Chondrocyte (in vitro differentiated cells): ENCODE measurements around the gene P3H3. TPM values are rescaled to one million over a fixed set of nuclear protein-coding genes. Genes with fewer than 3 reads are reported as not detected.

Experiments
- DNase-seq: peaks from one replicate; pipeline ENCODE4 v3.0.0; 2021; ENCODE audit warnings: mixed read lengths, low spot score
- H3K27ac Mint-ChIP-seq: one replicate; pipeline ENCODE4 v1.8.0; 2021; ENCODE audit warnings: mild to moderate bottlenecking, moderate library complexity, mixed read lengths; ENCODE audit not compliant: unreplicated experiment
- H3K27me3 Mint-ChIP-seq: 2 replicates; pipeline ENCODE4 v1.8.0; 2021; ENCODE audit warnings: low read depth, mixed read lengths
- H3K36me3 Mint-ChIP-seq: 2 replicates; pipeline ENCODE4 v1.8.0; 2021; ENCODE audit warnings: low read depth, mixed read lengths
- H3K4me1 Mint-ChIP-seq: 2 replicates; pipeline ENCODE4 v1.8.0; 2021; ENCODE audit warnings: low read depth, mild to moderate bottlenecking, mixed read lengths
- H3K4me3 Mint-ChIP-seq: one replicate; pipeline ENCODE4 v1.8.0; 2021; ENCODE audit warnings: mild to moderate bottlenecking, moderate library complexity, mixed read lengths; ENCODE audit not compliant: unreplicated experiment
- H3K9me3 Mint-ChIP-seq: 2 replicates; pipeline ENCODE4 v1.8.0; 2021; ENCODE audit warnings: low read depth, mixed read lengths
- CTCF ChIP-seq: fragments of 200-600 bp; sonication (generic); IDR thresholded peaks from 2 replicates; pipeline ENCODE4 v1.5.0; 2021; ENCODE audit warnings: antibody characterized with exemption, mild to moderate bottlenecking, moderate library complexity
- total RNA-seq: library from RNA; stranded (reverse); gene quantifications from 3 replicates; pipeline ENCODE4 v1.2.1, GENCODE V29; 2021

P3H3 gene
- total RNA-seq, 1 donor from 2014 or later, result 114 TPM

GRCh38 chr12:6809056-6809455 is 19.2 kb upstream of the P3H3 start:
- Mint-ChIP-seq H3K4me1 (no peaks in the 10 kb centered on the region), H3K27me3 (no peaks in the 10 kb centered on the region), H3K27ac (no peak overlapping the region), H3K9me3 (peaks cover 2% of the 10 kb centered on the region), H3K36me3 (no peaks in the 10 kb centered on the region), H3K4me3 (no peak overlapping the region)
- DNase-seq, result no peak
- TF ChIP-seq CTCF, result no peak

GRCh38 chr12:6810758-6811157 is 17.4 kb upstream of the P3H3 start:
- Mint-ChIP-seq H3K27ac (no peak overlapping the region), H3K4me3 (no peak overlapping the region), H3K9me3 (no peaks in the 10 kb centered on the region), H3K4me1 (no peaks in the 10 kb centered on the region), H3K27me3 (no peaks in the 10 kb centered on the region), H3K36me3 (no peaks in the 10 kb centered on the region)
- TF ChIP-seq CTCF, result no peak
- DNase-seq, result no peak

GRCh38 chr12:6813363-6813762 is 14.8 kb upstream of the P3H3 start:
- Mint-ChIP-seq H3K4me3 (no peak overlapping the region), H3K4me1 (no peaks in the 10 kb centered on the region), H3K27me3 (peaks cover 3% of the 10 kb centered on the region), H3K9me3 (no peaks in the 10 kb centered on the region), H3K27ac (no peak overlapping the region), H3K36me3 (no peaks in the 10 kb centered on the region)
- DNase-seq, result no peak
- TF ChIP-seq CTCF, result no peak

GRCh38 chr12:6816598-6816997 is 11.6 kb upstream of the P3H3 start:
- peaks cover 3% of the 10 kb centered on the region for H3K27me3 Mint-ChIP-seq
- H3K4me3 Mint-ChIP-seq, result no peak overlapping the region
- H3K36me3 Mint-ChIP-seq, result no peaks in the 10 kb centered on the region
- no peak overlapping the region for H3K27ac Mint-ChIP-seq
- H3K9me3 Mint-ChIP-seq, result no peaks in the 10 kb centered on the region
- H3K4me1 Mint-ChIP-seq, result peaks cover 18% of the 10 kb centered on the region
- DNase-seq, result no peak
- no peak for TF ChIP-seq CTCF

- Mint-ChIP-seq H3K27ac (no peak overlapping the region), H3K9me3 (no peaks in the 10 kb centered on the region), H3K4me3 (no peak overlapping the region), H3K4me1 (peaks cover 21% of the 10 kb centered on the region), H3K27me3 (peaks cover 3% of the 10 kb centered on the region), H3K36me3 (no peaks in the 10 kb centered on the region)
- DNase-seq, result no peak
- TF ChIP-seq CTCF, result no peak
Measured at GRCh38 chr12:6817098-6817497, 11.1 kb upstream of the P3H3 start.
